BJ (cell line): ENCODE measurements around the gene ATP8B3. TPM values are rescaled to one million over a fixed set of nuclear protein-coding genes. Genes with fewer than 3 reads are reported as not detected.

ENCODE experiments used
- CTCF ChIA-PET: fragments of 350-600 bp; formaldehyde crosslinking; extraction: SDS; loops from one replicate; lab custom pipeline; 2021; ENCODE audit warnings: antibody characterized with exemption, inconsistent platforms; lab: Yijun Ruan, JAX
- POLR2A ChIA-PET: fragments of 300-600 bp; sonication (Branson Sonifier 250); formaldehyde crosslinking; extraction: SDS; loops from one replicate; lab custom pipeline; 2021; ENCODE audit warnings: antibody characterized with exemption; lab: Charles Lee
- DNase-seq: peaks from one replicate; pipeline ENCODE4 v3.0.0-alpha.2; 2011; ENCODE audit warnings: low read depth
- H3K27me3 ChIP-seq: 2 replicates; pipeline ENCODE4 v1.6.0; 2011; ENCODE audit warnings: low read length; ENCODE audit not compliant: control insufficient read depth, insufficient read depth
- H3K36me3 ChIP-seq: 2 replicates; pipeline ENCODE4 v1.5.1; 2011; ENCODE audit warnings: low read length; ENCODE audit not compliant: control insufficient read depth, insufficient read depth
- H3K4me3 ChIP-seq: 2 replicates; pipeline ENCODE4 v1.5.1; 2011; ENCODE audit warnings: low read depth, mild to moderate bottlenecking, control low read depth, low read length
- CTCF ChIP-seq: IDR thresholded peaks from 2 replicates; pipeline ENCODE4 v1.5.1; 2011; ENCODE audit warnings: low read depth, mild to moderate bottlenecking, control low read depth, inconsistent platforms, low read length, moderate library complexity; ENCODE audit not compliant: insufficient read depth
- polyA minus RNA-seq: library from RNA; depleted of rRNA, polyadenylated mRNA; stranded (reverse); fragments of >200 nt; gene quantifications from 2 replicates; pipeline ENCODE4 v1.2.3, GENCODE V29; 2011; rRNA and poly(A)+ RNA removed
- polyA plus RNA-seq: library from polyadenylated mRNA; depleted of rRNA; stranded (reverse); fragments of >200 nt; gene quantifications from 2 replicates; pipeline ENCODE4 v1.2.3, GENCODE V29; 2011; rRNA removed

ATP8B3 gene
- polyA plus RNA-seq (2.7 and 4.6 TPM in 2 replicates), polyA minus RNA-seq (2.9 and 3.9 TPM in 2 replicates)

- ChIA-PET POLR2A (no interaction called here), CTCF (interaction anchor here (0.6 to 3.5 kb wide), 4 partner anchors 14 to 266 kb away, joined by 3 to 14 read pairs (median 6); no protein-coding TSS in a partner anchor)
Observed at GRCh38 chr19:1811942-1812425, at the start of gene ATP8B3. Gene ATP8B3, minus strand, starts transcription at chr19:1812276. Its CDS starts 540 bp downstream, at chr19:1811736.

GRCh38 chr19:1861599-1862031 is 49.5 kb upstream of the ATP8B3 start:
- peak overlapping the region; percentile 91 for H3K4me3 ChIP-seq
- ChIA-PET CTCF (no interaction called here), POLR2A (no interaction called here)
- no peak for TF ChIP-seq CTCF
- no peaks in the 10 kb centered on the region for H3K36me3 ChIP-seq
- no peaks in the 10 kb centered on the region for H3K27me3 ChIP-seq
- DNase-seq = no peak

More at GRCh38 chr19:1811942-1812425, at the start of gene ATP8B3:
- Histone ChIP-seq H3K27me3 (no peaks in the 10 kb centered on the region), H3K36me3 (peaks cover 15% of the 10 kb centered on the region), H3K4me3 (peak within 1 kb of the TSS; percentile 80)
- TF ChIP-seq CTCF = 0 out of 2 replicates have a peak, but pooled peaks have one; percentile 21
- no peak for DNase-seq

- CTCF ChIA-PET = interaction anchor here (1.3 kb wide), 1 partner anchor 23 kb away, joined by 3 read pairs; no protein-coding TSS in a partner anchor
- no peaks in the 10 kb centered on the region for H3K36me3 ChIP-seq
- no peak for TF ChIP-seq CTCF
- H3K27me3 ChIP-seq = no peaks in the 10 kb centered on the region
- H3K4me3 ChIP-seq = peak overlapping the region; percentile 91
- POLR2A ChIA-PET = no interaction called here
- no peak for DNase-seq
Observed at GRCh38 chr19:1860821-1861598, 48.9 kb upstream of the ATP8B3 start.

GRCh38 chr19:1860042-1860775 is 48.1 kb upstream of the ATP8B3 start:
- TF ChIP-seq CTCF = no peak; the same call in 1 of the 2 replicates
- no peaks in the 10 kb centered on the region for H3K36me3 ChIP-seq
- no peaks in the 10 kb centered on the region for H3K27me3 ChIP-seq
- no peak for DNase-seq
- ChIA-PET POLR2A (no interaction called here), CTCF (interaction anchor here (0.6 to 1.3 kb wide), 3 partner anchors 17 to 87 kb away, joined by 3 to 5 read pairs (median 3); no protein-coding TSS in a partner anchor)
- peak overlapping the region; percentile 91 for H3K4me3 ChIP-seq
